Vagina (tissue), 2 donors: Measurements from ENCODE around the gene SLC9A9. TPM values are rescaled to one million over a fixed set of nuclear protein-coding genes. Genes with fewer than 3 reads are reported as not detected.
A peak's percentile ranks its signal among the peaks of the same experiment; 100 is the strongest.

Experiments used
- DNase-seq, 2 donors: peaks; one replicate each; pipeline ENCODE4 v3.0.0-alpha.2; 2017; ENCODE audit errors: extremely low spot score in 2 of 2
- H3K27ac ChIP-seq: fragments of 200-600 bp; sonication (generic); one replicate; pipeline ENCODE4 v1.5.1; 2019
- H3K27me3 ChIP-seq: fragments of 200-600 bp; sonication (generic); one replicate; pipeline ENCODE4 v1.5.1; 2019
- H3K36me3 ChIP-seq, 2 donors: fragments of 200-600 bp; sonication (generic); one replicate each; pipeline ENCODE4 v1.5.1; 2017 to 2019
- H3K4me1 ChIP-seq: fragments of 200-600 bp; sonication (generic); one replicate; pipeline ENCODE4 v1.5.1; 2019
- H3K4me3 ChIP-seq, 2 donors: fragments of 200-600 bp; sonication (generic); 1 replicate in 1 of 2; 2 replicates in 1 of 2; pipeline ENCODE4 v1.5.1; 2016 to 2019
- H3K9me3 ChIP-seq: fragments of 200-600 bp; sonication (generic); one replicate; pipeline ENCODE4 v1.5.1; 2019
- POLR2A ChIP-seq, 2 donors: fragments of 450-650 bp; IDR thresholded peaks; one replicate each; pipeline ENCODE4 v1.6.1; 2017; ENCODE audit warnings: antibody characterized with exemption in 2 of 2, mild to moderate bottlenecking in 2 of 2, moderate library complexity in 2 of 2
- POLR2AphosphoS5 ChIP-seq, 2 donors: sonication (generic); formaldehyde crosslinking; IDR thresholded peaks; one replicate each; pipeline ENCODE4 v1.9.0; 2017; ENCODE audit warnings: antibody characterized with exemption in 2 of 2, mild to moderate bottlenecking in 2 of 2, low read depth in 1 of 2; ENCODE audit not compliant: insufficient read depth in 1 of 2
- intact Hi-C: fragments of 100-400 bp; cut with DNase I; formaldehyde crosslinking; loops from one replicate; pipeline ENCODE4 v1.15.1; 2023
- total RNA-seq: library from RNA; depleted of rRNA; stranded (reverse); fragments of >200 nt; gene quantifications from one replicate; pipeline ENCODE4 v1.2.3, GENCODE V29; 2016
- TF ChIP-seq, protein P1 (sequence below), 3 experiments: fragments of 450-650 bp in 2 of 3; fragments of 200-600 bp in 1 of 3; sonication (generic) in 1 of 3; IDR thresholded peaks; one replicate each; pipeline ENCODE4 v1.5.1; 2017 to 2019; ENCODE audit warnings: antibody characterized with exemption in 3 of 3, mild to moderate bottlenecking in 2 of 3, moderate library complexity in 2 of 3

Gene SLC9A9
- total RNA-seq, 1 donor from 2014 or later: 30.7 TPM

DNA sequence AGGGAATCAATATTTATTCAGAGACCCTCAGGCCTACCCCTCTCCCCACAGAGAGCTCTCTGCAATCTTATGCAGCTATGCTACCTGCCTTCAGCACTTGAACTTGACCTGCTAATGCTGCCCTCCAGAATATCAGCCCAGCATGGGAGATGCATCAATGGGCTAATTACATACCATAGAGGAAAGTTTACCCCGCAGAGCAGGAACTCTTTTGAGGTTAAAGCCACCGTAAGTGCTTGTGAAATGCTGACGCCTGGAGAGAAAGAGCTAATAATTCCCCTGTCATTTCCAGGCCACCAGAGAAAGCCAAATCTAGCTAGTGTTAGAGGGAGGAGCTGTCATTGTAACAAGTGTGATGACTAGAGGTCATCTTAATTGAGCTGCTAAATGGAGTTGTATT, 601.2 kb downstream of the SLC9A9 start:
- Histone ChIP-seq H3K4me1 (peaks cover under 1% of the 10 kb centered on the region), H3K27me3 (no peaks in the 10 kb centered on the region)
- no peak for TF ChIP-seq POLR2A (IDR thresholded peaks at IDR 0.05)
- TF ChIP-seq, protein P1, sequence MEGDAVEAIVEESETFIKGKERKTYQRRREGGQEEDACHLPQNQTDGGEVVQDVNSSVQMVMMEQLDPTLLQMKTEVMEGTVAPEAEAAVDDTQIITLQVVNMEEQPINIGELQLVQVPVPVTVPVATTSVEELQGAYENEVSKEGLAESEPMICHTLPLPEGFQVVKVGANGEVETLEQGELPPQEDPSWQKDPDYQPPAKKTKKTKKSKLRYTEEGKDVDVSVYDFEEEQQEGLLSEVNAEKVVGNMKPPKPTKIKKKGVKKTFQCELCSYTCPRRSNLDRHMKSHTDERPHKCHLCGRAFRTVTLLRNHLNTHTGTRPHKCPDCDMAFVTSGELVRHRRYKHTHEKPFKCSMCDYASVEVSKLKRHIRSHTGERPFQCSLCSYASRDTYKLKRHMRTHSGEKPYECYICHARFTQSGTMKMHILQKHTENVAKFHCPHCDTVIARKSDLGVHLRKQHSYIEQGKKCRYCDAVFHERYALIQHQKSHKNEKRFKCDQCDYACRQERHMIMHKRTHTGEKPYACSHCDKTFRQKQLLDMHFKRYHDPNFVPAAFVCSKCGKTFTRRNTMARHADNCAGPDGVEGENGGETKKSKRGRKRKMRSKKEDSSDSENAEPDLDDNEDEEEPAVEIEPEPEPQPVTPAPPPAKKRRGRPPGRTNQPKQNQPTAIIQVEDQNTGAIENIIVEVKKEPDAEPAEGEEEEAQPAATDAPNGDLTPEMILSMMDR (IDR thresholded peaks at IDR 0.05): no peak
- TF ChIP-seq POLR2AphosphoS5 (IDR thresholded peaks at IDR 0.05; ENCODE audit: insufficient read depth in 1 of 2, low read depth in 1 of 2): no peak

DNA sequence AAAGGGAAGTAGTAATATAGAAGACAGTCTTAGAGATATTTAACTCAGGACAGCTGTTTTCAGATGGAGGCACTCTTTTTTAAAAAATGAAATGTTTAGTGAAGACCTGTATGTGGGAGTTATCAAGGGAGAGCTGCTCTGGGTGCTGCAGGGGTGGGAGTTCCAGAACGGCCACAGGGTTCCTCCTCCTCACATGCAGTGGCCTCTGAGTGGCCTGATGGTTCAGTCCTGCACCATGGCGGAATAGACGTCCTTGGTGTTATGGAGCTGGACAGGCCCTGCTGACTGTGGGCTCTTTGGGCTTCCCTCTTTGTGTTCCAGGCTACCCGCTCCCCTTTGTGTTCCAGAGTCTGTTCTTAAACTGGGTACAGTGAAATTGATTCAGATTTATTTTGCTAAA, 602.6 kb downstream of the SLC9A9 start:
- peaks cover 14% of the 10 kb centered on the region for H3K4me1 ChIP-seq

More for the DNA sequence above, 601.2 kb downstream of the SLC9A9 start:
- intact Hi-C loops: no loop called here
- Histone ChIP-seq H3K4me3 (no peak overlapping the region), H3K9me3 (no peaks in the 10 kb centered on the region), H3K36me3 (no peaks in the 10 kb centered on the region), H3K27ac (no peak overlapping the region)
- DNase-seq: peak in 1 of 2 donors; percentile 40

DNA sequence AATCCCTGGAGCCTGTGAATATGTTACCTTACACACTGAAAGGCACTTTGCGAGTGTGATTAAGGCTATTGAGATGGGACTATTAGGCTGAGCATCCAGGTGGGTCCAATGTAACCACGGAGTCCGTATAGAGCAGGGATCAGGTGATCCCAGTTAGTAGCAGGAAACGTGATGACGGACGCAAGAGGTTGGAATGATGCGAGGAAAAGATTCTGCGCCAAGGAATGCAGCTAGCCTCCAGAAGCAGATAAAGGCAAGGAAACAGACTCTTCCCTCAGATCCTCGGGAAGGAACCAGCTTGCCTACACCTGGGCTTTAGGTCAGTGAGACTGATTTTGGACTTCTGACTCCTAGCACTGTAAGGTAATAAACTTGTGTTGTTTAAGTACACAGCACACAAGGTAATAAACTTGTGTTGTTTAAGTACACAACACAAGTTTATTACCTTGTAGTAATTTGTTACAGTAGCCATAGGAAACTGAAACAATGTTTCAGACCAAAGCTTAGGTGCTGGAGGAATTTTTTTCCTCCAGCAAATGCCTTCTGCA, 603.7 kb downstream of the SLC9A9 start:
- no peak for TF ChIP-seq POLR2AphosphoS5 (IDR thresholded peaks at IDR 0.05; ENCODE audit: insufficient read depth in 1 of 2, low read depth in 1 of 2)
- no peak for TF ChIP-seq POLR2A (IDR thresholded peaks at IDR 0.05)
- TF ChIP-seq, protein P1 (IDR thresholded peaks at IDR 0.05): no peak
- DNase-seq: no peak
- H3K4me3 ChIP-seq: no peak overlapping the region
- H3K36me3 ChIP-seq: no peaks in the 10 kb centered on the region
- no peaks in the 10 kb centered on the region for H3K27me3 ChIP-seq
- no peak overlapping the region for H3K27ac ChIP-seq
- no peaks in the 10 kb centered on the region for H3K9me3 ChIP-seq
- H3K4me1 ChIP-seq: peaks cover 14% of the 10 kb centered on the region
- intact Hi-C loops: no loop called here

More for the DNA sequence above, 602.6 kb downstream of the SLC9A9 start:
- intact Hi-C loops: no loop called here
- H3K4me3 ChIP-seq: no peak overlapping the region
- H3K9me3 ChIP-seq: no peaks in the 10 kb centered on the region
- peak in 1 of 2 donors; percentile 34 for DNase-seq
- TF ChIP-seq, protein P1 (IDR thresholded peaks at IDR 0.05): no peak
- no peak for TF ChIP-seq POLR2A (IDR thresholded peaks at IDR 0.05)
- no peak for TF ChIP-seq POLR2AphosphoS5 (IDR thresholded peaks at IDR 0.05; ENCODE audit: insufficient read depth in 1 of 2, low read depth in 1 of 2)
- no peak overlapping the region for H3K27ac ChIP-seq
- H3K36me3 ChIP-seq: no peaks in the 10 kb centered on the region
- no peaks in the 10 kb centered on the region for H3K27me3 ChIP-seq

DNA sequence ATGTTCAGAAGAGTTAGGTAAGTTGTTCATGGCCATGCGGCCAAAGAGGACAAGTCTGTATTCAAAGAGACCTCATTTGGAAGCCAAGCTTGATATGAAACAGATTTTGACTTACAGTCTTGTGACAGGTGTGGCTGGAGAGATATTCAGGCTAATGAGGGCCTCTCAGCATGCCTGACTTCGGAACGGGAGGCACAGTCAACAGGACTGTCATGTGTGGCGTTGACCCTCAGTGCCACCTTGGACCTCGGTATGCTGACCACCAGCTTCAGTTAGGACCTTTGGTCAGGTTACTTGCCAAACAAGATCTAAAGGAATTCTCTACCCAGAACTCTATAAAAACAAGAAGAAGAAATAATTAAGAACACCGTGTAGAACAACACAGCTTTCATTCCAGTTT, 604.6 kb downstream of the SLC9A9 start:
- DNase-seq: peak in 1 of 2 donors; percentile 56
- intact Hi-C loops: no loop called here

DNA sequence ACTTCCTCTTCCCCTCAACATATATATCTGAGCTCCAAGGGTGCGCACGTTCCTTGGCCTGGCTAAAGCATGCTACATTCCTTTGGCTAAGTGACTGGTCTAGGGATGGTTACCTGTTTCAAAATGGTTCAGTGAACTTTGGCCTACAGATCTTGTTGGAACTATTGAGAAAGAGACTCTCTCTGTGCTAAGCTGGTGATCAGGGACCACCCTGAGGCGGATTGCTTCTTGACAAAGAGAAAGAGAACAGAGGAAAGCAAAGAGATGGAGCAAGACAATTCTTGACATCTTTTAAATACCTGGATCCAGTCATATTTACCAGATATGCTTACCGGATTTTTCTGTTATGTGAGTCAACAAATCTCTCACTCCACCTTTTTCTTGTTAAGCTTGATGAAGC, 605.6 kb downstream of the SLC9A9 start:
- TF ChIP-seq POLR2A (IDR thresholded peaks at IDR 0.05): no peak
- TF ChIP-seq, protein P1 (IDR thresholded peaks at IDR 0.05): no peak
- no peak for TF ChIP-seq POLR2AphosphoS5 (IDR thresholded peaks at IDR 0.05; ENCODE audit: insufficient read depth in 1 of 2, low read depth in 1 of 2)
- DNase-seq: no peak
- H3K27me3 ChIP-seq: no peaks in the 10 kb centered on the region
- intact Hi-C loops: no loop called here
- no peak overlapping the region for H3K4me3 ChIP-seq
- H3K9me3 ChIP-seq: no peaks in the 10 kb centered on the region
- H3K27ac ChIP-seq: no peak overlapping the region
- H3K4me1 ChIP-seq: peaks cover 14% of the 10 kb centered on the region
- H3K36me3 ChIP-seq: no peaks in the 10 kb centered on the region

More for the DNA sequence above, 604.6 kb downstream of the SLC9A9 start:
- no peak overlapping the region for H3K4me3 ChIP-seq
- TF ChIP-seq, protein P1 (IDR thresholded peaks at IDR 0.05): no peak
- TF ChIP-seq POLR2AphosphoS5 (IDR thresholded peaks at IDR 0.05; ENCODE audit: insufficient read depth in 1 of 2, low read depth in 1 of 2) (no peak), POLR2A (IDR thresholded peaks at IDR 0.05) (no peak)
- no peak overlapping the region for H3K27ac ChIP-seq
- peaks cover 14% of the 10 kb centered on the region for H3K4me1 ChIP-seq
- no peaks in the 10 kb centered on the region for H3K27me3 ChIP-seq
- H3K9me3 ChIP-seq: no peaks in the 10 kb centered on the region
- H3K36me3 ChIP-seq: no peaks in the 10 kb centered on the region
